Measurements from ENCODE around the gene ZNF653. TPM values are rescaled to one million over a fixed set of nuclear protein-coding genes. Genes with fewer than 3 reads are reported as not detected.

Gene ZNF653
- polyA plus RNA-seq, 2 of the 4 experiments (the other 2 are of a cell fraction), result 2.9 to 4.2 TPM

GRCh38 chr19:11505504-11506100 lies at the start of gene ZNF653 (continued):
- no peak for TF ChIP-seq MYC (IDR thresholded peaks at IDR 0.05; ENCODE audit: borderline replicate concordance, low read length)
- TF ChIP-seq USF2 (IDR thresholded peaks at IDR 0.05), result no peak
- TF ChIP-seq JUNB (IDR thresholded peaks at IDR 0.05), result no peak

GRCh38 chr19:11555246-11555645 lies 49.6 kb upstream of the ZNF653 start:
- CTCF ChIA-PET, result interaction anchor here (0.7 kb wide), 1 partner anchor 12 kb away, joined by 3 read pairs; no protein-coding TSS in a partner anchor
- FAIRE-seq (no peak), DNase-seq (ENCODE audit: low read depth in 1 of 2, low spot score in 1 of 2) (no peak), ATAC-seq (no peak)
- Histone ChIP-seq H3K27ac (no peak overlapping the region), H3K4me3 (no peak overlapping the region), H3K4me1 (peaks cover 6% of the 10 kb centered on the region; the same call in 2 of the 3 replicates), H3K4me2 (no peak overlapping the region), H3K9me3 (no peaks in the 10 kb centered on the region)
- 87% methylated on average over 6 of the region's 6 CpGs for WGBS (ENCODE audit: missing lambda C conversion rate)
- POLR2A ChIA-PET, result interaction anchor here (0.5 kb wide), 2 partner anchors 185 to 261 kb away, joined by 3 to 4 read pairs; no protein-coding TSS in a partner anchor
- TF ChIP-seq RNF2 (IDR thresholded peaks at IDR 0.05; ENCODE audit: borderline replicate concordance, low read depth) (no peak), EHMT2 (IDR thresholded peaks at IDR 0.05; ENCODE audit: low read depth) (no peak), TFCP2L1 (CRISPR knock-in tag; IDR thresholded peaks at IDR 0.05) (no peak), HOXB13 (CRISPR knock-in tag; IDR thresholded peaks at IDR 0.05; ENCODE audit: low read depth) (no peak), CBX2 (IDR thresholded peaks at IDR 0.05; ENCODE audit: borderline replicate concordance, low read depth) (no peak), MAX (IDR thresholded peaks at IDR 0.05) (no peak), RAD21 (conservative IDR thresholded peaks at IDR 0.05 in 1 of 2, IDR thresholded peaks at IDR 0.05 in 1 of 2) (no peak), USF2 (IDR thresholded peaks at IDR 0.05) (no peak), EP300 (IDR thresholded peaks at IDR 0.05) (no peak), POLR2A (IDR thresholded peaks at IDR 0.05; ENCODE audit: low read length) (no peak)

GRCh38 chr19:11554160-11554559 lies 48.5 kb upstream of the ZNF653 start:
- TF ChIP-seq HDAC2 (IDR thresholded peaks at IDR 0.05), result no peak
- TF ChIP-seq POLR2AphosphoS2 (conservative IDR thresholded peaks at IDR 0.05; ENCODE audit: low read length), result no peak
- no peak for TF ChIP-seq MAFK (IDR thresholded peaks at IDR 0.05; ENCODE audit: partially characterized antibody)
- no peak for TF ChIP-seq HOXA7 (CRISPR knock-in tag; IDR thresholded peaks at IDR 0.05)
- ATAC-seq (no peak), FAIRE-seq (no peak), DNase-seq (ENCODE audit: low read depth in 1 of 2, low spot score in 1 of 2) (no peak)
- POLR2A ChIA-PET, result no interaction called here
- 99% methylated on average over 8 of the region's 12 CpGs for WGBS (ENCODE audit: missing lambda C conversion rate)
- Histone ChIP-seq H3K4me3 (no peak overlapping the region), H3K4me2 (no peak overlapping the region), H3K27ac (no peak overlapping the region), H3K4me1 (peaks cover 4% of the 10 kb centered on the region; the same call in 1 of the 3 replicates), H3K9me3 (no peaks in the 10 kb centered on the region)
- CTCF ChIA-PET, result interaction anchor here (0.6 kb wide), 2 partner anchors 12 to 43 kb away, joined by 3 to 5 read pairs; no protein-coding TSS in a partner anchor

- ChIA-PET CTCF (interaction anchor here (0.6 to 2.0 kb wide), 2 partner anchors 17 to 496 kb away, joined by 4 to 9 read pairs; no protein-coding TSS in a partner anchor), POLR2A (no interaction called here)
- DNase-seq (ENCODE audit: low read depth in 1 of 2, low spot score in 1 of 2), result no peak
- Histone ChIP-seq H3K9me3 (no peaks in the 10 kb centered on the region), H3K27ac (no peak overlapping the region), H3K4me1 (peaks cover 2% of the 10 kb centered on the region; the same call in 1 of the 3 replicates), H3K4me3 (no peak overlapping the region), H3K4me2 (no peak overlapping the region)
- FAIRE-seq, result no peak
- ATAC-seq, result no peak
- WGBS (ENCODE audit: missing lambda C conversion rate), result 91% methylated on average over 11 of the region's 20 CpGs
- no peak for TF ChIP-seq RFX5 (IDR thresholded peaks at IDR 0.05)
- TF ChIP-seq FOSB (CRISPR knock-in tag; IDR thresholded peaks at IDR 0.05), result no peak
- no peak for TF ChIP-seq JUNB (IDR thresholded peaks at IDR 0.05)
- no peak for TF ChIP-seq HOXB5 (CRISPR knock-in tag; IDR thresholded peaks at IDR 0.05)
- TF ChIP-seq JUN (IDR thresholded peaks at IDR 0.05), result no peak
- TF ChIP-seq CHD2 (IDR thresholded peaks at IDR 0.05; ENCODE audit: low read length, partially characterized antibody), result no peak
- TF ChIP-seq POLR2AphosphoS2 (conservative IDR thresholded peaks at IDR 0.05; ENCODE audit: low read length), result no peak
- no peak for TF ChIP-seq EHMT2 (IDR thresholded peaks at IDR 0.05; ENCODE audit: low read depth)
- no peak for TF ChIP-seq POLR2A (IDR thresholded peaks at IDR 0.05; ENCODE audit: low read length)
- no peak for TF ChIP-seq HES2 (IDR thresholded peaks at IDR 0.05)
- TF ChIP-seq SMC3 (IDR thresholded peaks at IDR 0.05), result no peak
- TF ChIP-seq BCL3 (IDR thresholded peaks at IDR 0.05), result no peak
These were observed 47.2 kb upstream of the ZNF653 start for GRCh38 chr19:11552666-11553372.
